SK-N-SH (cell line): Measurements from ENCODE around the gene LILRB3.

ENCODE experiments used
- EZH2phosphoT487 ChIP-seq: fragments of 200-600 bp; sonication (generic); IDR thresholded peaks from 2 replicates; pipeline ENCODE4 v1.6.1; 2017; ENCODE audit warnings: low read depth, mixed run types, mild to moderate bottlenecking, antibody characterized with exemption, moderate library complexity, borderline replicate concordance
- NFIC ChIP-seq: IDR thresholded peaks from 2 replicates; pipeline ENCODE4 v1.4.0; 2012; ENCODE audit warnings: borderline replicate concordance
- SIN3A ChIP-seq: IDR thresholded peaks from 2 replicates; pipeline ENCODE4 v1.6.1; 2012; ENCODE audit warnings: low read depth, mild to moderate bottlenecking, low read length, moderate library complexity, borderline replicate concordance
- TAF1 ChIP-seq: IDR thresholded peaks from 2 replicates; pipeline ENCODE4 v1.6.1; 2012; ENCODE audit warnings: low read depth, mild to moderate bottlenecking, low read length, moderate library complexity, borderline replicate concordance
- YY1 ChIP-seq: IDR thresholded peaks from 2 replicates; pipeline ENCODE4 v1.4.0; 2012; ENCODE audit warnings: low read depth, mild to moderate bottlenecking
- TF ChIP-seq, protein P1 (sequence below): fragments of 200-600 bp; sonication (generic); IDR thresholded peaks from 2 replicates; pipeline ENCODE4 v1.6.1; 2017; ENCODE audit warnings: antibody characterized with exemption, mild to moderate bottlenecking, moderate library complexity
- TF ChIP-seq, protein P2 (sequence below): IDR thresholded peaks from 2 replicates; pipeline ENCODE4; 2012
- TF ChIP-seq, protein P3 (sequence below): fragments of 150-350 bp; IDR thresholded peaks from 2 replicates; pipeline ENCODE4 v1.6.1; 2017; ENCODE audit warnings: antibody characterized with exemption, low read length, low read depth, borderline replicate concordance

DNA sequence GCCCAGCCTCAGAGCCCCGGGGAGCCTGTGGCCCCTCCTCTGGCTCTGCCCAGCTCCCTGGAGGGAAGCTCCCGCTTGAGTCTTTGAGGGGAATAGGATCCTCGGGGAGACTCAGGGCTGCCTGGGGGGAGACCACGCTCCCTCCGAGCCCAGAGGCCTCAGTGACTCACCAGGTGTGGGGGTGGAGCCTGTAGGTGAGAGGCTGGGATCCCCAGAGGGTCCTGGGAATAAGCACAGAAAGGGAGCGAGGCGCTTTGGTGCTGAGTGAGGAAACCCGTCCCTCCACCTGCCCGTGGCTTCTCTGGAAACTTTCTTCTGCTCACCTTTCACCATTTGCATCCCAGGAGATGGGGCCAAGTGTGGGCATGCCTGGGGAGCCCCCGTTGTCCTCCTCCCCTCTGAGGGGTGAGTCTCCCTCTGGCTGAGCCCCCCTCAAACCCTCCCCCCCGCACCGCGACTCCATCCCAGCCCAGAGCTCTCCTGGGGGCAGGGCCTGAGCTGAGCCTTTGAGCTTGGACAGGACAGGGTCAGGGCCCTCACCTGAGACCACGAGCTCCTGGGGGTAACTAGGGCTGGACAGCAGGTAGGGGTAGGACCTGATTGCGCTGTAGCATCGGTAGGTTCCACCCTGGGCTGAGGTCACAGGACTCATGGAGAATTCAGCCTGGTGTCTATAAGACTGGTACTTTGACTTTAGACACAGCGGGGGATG is 31.5 kb upstream of the LILRB3 start:
- TF ChIP-seq YY1 (no peak), EZH2phosphoT487 (no peak), TAF1 (no peak), SIN3A (no peak), NFIC (no peak)
- TF ChIP-seq, protein P1, sequence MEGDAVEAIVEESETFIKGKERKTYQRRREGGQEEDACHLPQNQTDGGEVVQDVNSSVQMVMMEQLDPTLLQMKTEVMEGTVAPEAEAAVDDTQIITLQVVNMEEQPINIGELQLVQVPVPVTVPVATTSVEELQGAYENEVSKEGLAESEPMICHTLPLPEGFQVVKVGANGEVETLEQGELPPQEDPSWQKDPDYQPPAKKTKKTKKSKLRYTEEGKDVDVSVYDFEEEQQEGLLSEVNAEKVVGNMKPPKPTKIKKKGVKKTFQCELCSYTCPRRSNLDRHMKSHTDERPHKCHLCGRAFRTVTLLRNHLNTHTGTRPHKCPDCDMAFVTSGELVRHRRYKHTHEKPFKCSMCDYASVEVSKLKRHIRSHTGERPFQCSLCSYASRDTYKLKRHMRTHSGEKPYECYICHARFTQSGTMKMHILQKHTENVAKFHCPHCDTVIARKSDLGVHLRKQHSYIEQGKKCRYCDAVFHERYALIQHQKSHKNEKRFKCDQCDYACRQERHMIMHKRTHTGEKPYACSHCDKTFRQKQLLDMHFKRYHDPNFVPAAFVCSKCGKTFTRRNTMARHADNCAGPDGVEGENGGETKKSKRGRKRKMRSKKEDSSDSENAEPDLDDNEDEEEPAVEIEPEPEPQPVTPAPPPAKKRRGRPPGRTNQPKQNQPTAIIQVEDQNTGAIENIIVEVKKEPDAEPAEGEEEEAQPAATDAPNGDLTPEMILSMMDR, result no peak
- TF ChIP-seq, protein P2, sequence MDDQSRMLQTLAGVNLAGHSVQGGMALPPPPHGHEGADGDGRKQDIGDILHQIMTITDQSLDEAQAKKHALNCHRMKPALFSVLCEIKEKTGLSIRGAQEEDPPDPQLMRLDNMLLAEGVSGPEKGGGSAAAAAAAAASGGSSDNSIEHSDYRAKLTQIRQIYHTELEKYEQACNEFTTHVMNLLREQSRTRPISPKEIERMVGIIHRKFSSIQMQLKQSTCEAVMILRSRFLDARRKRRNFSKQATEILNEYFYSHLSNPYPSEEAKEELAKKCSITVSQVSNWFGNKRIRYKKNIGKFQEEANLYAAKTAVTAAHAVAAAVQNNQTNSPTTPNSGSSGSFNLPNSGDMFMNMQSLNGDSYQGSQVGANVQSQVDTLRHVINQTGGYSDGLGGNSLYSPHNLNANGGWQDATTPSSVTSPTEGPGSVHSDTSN, result no peak
- TF ChIP-seq, protein P3, sequence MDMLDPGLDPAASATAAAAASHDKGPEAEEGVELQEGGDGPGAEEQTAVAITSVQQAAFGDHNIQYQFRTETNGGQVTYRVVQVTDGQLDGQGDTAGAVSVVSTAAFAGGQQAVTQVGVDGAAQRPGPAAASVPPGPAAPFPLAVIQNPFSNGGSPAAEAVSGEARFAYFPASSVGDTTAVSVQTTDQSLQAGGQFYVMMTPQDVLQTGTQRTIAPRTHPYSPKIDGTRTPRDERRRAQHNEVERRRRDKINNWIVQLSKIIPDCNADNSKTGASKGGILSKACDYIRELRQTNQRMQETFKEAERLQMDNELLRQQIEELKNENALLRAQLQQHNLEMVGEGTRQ, result no peak
